ENCODE data around the gene PNPLA7. TPM values are rescaled to one million over a fixed set of nuclear protein-coding genes. Genes with fewer than 3 reads are reported as not detected.

PNPLA7 gene
- total RNA-seq, 2 experiments from 2014 or later = 1.5 to 10.2 TPM

DNA sequence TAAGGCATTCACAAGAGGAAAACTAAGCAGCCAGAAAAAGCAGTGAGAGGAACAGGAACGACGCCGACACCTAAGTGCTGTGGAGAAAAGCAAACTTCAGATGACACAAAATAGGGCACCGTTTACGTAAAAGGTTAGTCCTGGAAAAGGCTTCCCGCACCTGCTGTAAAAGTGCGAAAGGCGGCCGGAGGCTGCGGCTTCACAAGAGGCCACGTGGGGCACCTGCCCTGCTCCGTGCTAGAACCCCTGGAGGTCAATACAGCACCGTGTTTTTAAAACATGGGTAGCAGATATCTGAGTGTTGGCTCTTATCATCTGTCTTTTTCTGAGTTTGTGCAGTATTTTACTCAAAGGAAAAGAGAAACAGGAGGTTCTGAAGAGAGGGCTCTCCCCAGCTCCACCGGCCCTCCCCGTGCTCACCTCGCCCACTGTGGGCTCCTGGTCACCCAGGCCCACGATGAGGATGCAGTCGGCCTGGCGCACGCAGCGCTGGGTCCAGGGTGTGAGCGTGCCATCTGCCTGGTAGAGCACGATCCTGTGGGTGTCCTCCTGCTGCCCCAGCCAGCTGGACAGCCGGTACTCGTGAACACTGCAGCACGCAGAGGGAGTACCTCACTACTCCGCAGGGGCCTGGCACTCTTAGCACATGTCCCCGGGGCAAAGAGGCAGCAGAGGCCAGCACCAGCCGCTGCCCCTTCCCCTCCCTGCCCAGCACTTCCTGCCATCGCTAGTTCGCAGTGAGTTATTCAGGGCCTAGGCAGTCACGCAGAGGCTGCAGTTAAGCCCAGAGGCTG, 70.1 kb downstream of the PNPLA7 start:
- no peaks in the 10 kb centered on the region for H3K4me1 ChIP-seq (ENCODE audit: insufficient read depth, low read length, poor library complexity, severe bottlenecking)
- intact Hi-C loops (cut with micrococcal nuclease; ENCODE audit: unreplicated experiment) = no loop called here
- POLR2A ChIA-PET = no interaction called here
- no peak overlapping the region for H3K27ac ChIP-seq (ENCODE audit: low read depth, low read length, poor library complexity, severe bottlenecking)
- BruUV-seq (replicated peaks) = no TSS peak
- CTCF ChIA-PET (ENCODE audit: unreplicated experiment) = no interaction called here
- TF ChIP-seq, protein P1, sequence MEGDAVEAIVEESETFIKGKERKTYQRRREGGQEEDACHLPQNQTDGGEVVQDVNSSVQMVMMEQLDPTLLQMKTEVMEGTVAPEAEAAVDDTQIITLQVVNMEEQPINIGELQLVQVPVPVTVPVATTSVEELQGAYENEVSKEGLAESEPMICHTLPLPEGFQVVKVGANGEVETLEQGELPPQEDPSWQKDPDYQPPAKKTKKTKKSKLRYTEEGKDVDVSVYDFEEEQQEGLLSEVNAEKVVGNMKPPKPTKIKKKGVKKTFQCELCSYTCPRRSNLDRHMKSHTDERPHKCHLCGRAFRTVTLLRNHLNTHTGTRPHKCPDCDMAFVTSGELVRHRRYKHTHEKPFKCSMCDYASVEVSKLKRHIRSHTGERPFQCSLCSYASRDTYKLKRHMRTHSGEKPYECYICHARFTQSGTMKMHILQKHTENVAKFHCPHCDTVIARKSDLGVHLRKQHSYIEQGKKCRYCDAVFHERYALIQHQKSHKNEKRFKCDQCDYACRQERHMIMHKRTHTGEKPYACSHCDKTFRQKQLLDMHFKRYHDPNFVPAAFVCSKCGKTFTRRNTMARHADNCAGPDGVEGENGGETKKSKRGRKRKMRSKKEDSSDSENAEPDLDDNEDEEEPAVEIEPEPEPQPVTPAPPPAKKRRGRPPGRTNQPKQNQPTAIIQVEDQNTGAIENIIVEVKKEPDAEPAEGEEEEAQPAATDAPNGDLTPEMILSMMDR (conservative IDR thresholded peaks at IDR 0.05; ENCODE audit: low read length) = no peak
- no peak for TF ChIP-seq EZH2phosphoT487 (IDR thresholded peaks at IDR 0.05; ENCODE audit: borderline replicate concordance, low read depth, low read length)
- no peaks in the 10 kb centered on the region for H3K79me2 ChIP-seq (ENCODE audit: insufficient read depth, low read depth, low read length)
- no peaks in the 10 kb centered on the region for H4K20me1 ChIP-seq (ENCODE audit: insufficient read depth, low read length)
- H2AFZ ChIP-seq (ENCODE audit: low read length) = no peak overlapping the region
- no peak for DNase-seq (ENCODE audit: low spot score)
- H3K9me2 ChIP-seq (ENCODE audit: insufficient read depth, low read length) = no peaks in the 10 kb centered on the region
- H3K9me3 ChIP-seq (ENCODE audit: low read length) = peaks cover 10% of the 10 kb centered on the region; the same call in 1 of the 2 replicates
- H3K4me2 ChIP-seq (ENCODE audit: low read length) = no peak overlapping the region
- H3K4me3 ChIP-seq (ENCODE audit: low read depth, low read length, poor library complexity, severe bottlenecking) = no peak overlapping the region
- no peaks in the 10 kb centered on the region for H3K36me3 ChIP-seq (ENCODE audit: insufficient read depth, low read length)

GRCh38 chr9:137478962-137479861, 71.0 kb downstream of the PNPLA7 start:
- no peak for TF ChIP-seq EZH2phosphoT487 (IDR thresholded peaks at IDR 0.05; ENCODE audit: borderline replicate concordance, low read depth, low read length)
- TF ChIP-seq, protein P1 (conservative IDR thresholded peaks at IDR 0.05; ENCODE audit: low read length) = no peak
- Histone ChIP-seq H3K9me2 (ENCODE audit: insufficient read depth, low read length) (no peaks in the 10 kb centered on the region), H3K4me3 (ENCODE audit: low read depth, low read length, poor library complexity, severe bottlenecking) (no peak overlapping the region), H3K4me1 (ENCODE audit: insufficient read depth, low read length, poor library complexity, severe bottlenecking) (no peaks in the 10 kb centered on the region), H3K27ac (ENCODE audit: low read depth, low read length, poor library complexity, severe bottlenecking) (no peak overlapping the region), H3K9me3 (ENCODE audit: low read length) (peaks cover 10% of the 10 kb centered on the region; the same call in 1 of the 2 replicates), H2AFZ (ENCODE audit: low read length) (no peak overlapping the region), H3K4me2 (ENCODE audit: low read length) (no peak overlapping the region), H3K79me2 (ENCODE audit: insufficient read depth, low read depth, low read length) (no peaks in the 10 kb centered on the region), H4K20me1 (ENCODE audit: insufficient read depth, low read length) (no peaks in the 10 kb centered on the region), H3K36me3 (ENCODE audit: insufficient read depth, low read length) (no peaks in the 10 kb centered on the region)
- ChIA-PET CTCF (ENCODE audit: unreplicated experiment) (no interaction called here), POLR2A (no interaction called here)
- no TSS peak for BruUV-seq (replicated peaks)
- intact Hi-C loops (cut with micrococcal nuclease; ENCODE audit: unreplicated experiment) = no loop called here
- DNase-seq (ENCODE audit: low spot score) = no peak
